K562 (cell line): ENCODE results near the gene STK25. TPM values are rescaled to one million over a fixed set of nuclear protein-coding genes. Genes with fewer than 3 reads are reported as not detected.
A peak's percentile ranks its signal among the peaks of the same experiment; 100 is the strongest.

Experiments
- ATAC-seq: fragments of 200-7000 bp; cut with Tn5 transposase; 3 replicates; pipeline ENCODE4 v1.9.1; 2020; ENCODE audit warnings: moderate library complexity
- BruUV-seq: library from RNA; stranded (reverse); fragments of 400-500 nt; replicated peaks from 2 replicates; lab custom pipeline; 2021; lab: Mats Ljungman, UMichigan
- CTCF ChIA-PET: fragments of 300-600 bp; formaldehyde crosslinking; extraction: SDS; loops from one replicate; lab custom pipeline; 2021; ENCODE audit warnings: low intra/inter-chr PET ratio; lab: Yijun Ruan, JAX
- POLR2A ChIA-PET: fragments of 300-600, 350-650 bp; sonication (Branson Sonifier 250); formaldehyde crosslinking; extraction: SDS; loops from one replicate; lab custom pipeline; 2021; ENCODE audit warnings: antibody characterized with exemption, inconsistent platforms; lab: Yijun Ruan, JAX
- DNase-seq, 4 experiments: peaks; one replicate each; pipeline versions ENCODE4 v3.0.0 to v3.0.0-alpha.2; 2011 to 2018; ENCODE audit warnings: low spot score in 3 of 4, mixed read lengths in 3 of 4; ENCODE audit errors: extremely low read depth in 1 of 4
- FAIRE-seq: peaks from 2 replicates; lab custom pipeline; 2011; peaks lifted over from hg19 to GRCh38; lab: Jason Lieb, UNC
- H2AFZ ChIP-seq: 2 replicates; pipeline ENCODE4 v1.6.0; 2011; ENCODE audit warnings: low read depth, low read length, control low read depth, inconsistent platforms
- H3K27ac ChIP-seq: fragments of 200-600 bp; 3 replicates; pipeline ENCODE4 v1.8.0; 2011; ENCODE audit warnings: low read depth, mild to moderate bottlenecking, control low read depth, inconsistent platforms, low read length, moderate library complexity, mixed read lengths; ENCODE audit errors: extremely low read depth
- H3K27me3 ChIP-seq, 2 experiments: fragments of 300-600 bp in 1 of 2; 2 replicates in 1 of 2; 3 replicates in 1 of 2; pipeline versions ENCODE4 v1.6.0 to v1.8.0; 2011; ENCODE audit warnings: inconsistent platforms in 2 of 2, low read length in 2 of 2, mild to moderate bottlenecking in 1 of 2, mixed read lengths in 1 of 2, moderate library complexity in 1 of 2; ENCODE audit not compliant: control insufficient read depth in 2 of 2, insufficient read depth in 2 of 2
- H3K36me3 ChIP-seq: fragments of 300-600 bp; 3 replicates; pipeline ENCODE4 v1.8.0; 2011; ENCODE audit warnings: mild to moderate bottlenecking, low read length, inconsistent platforms; ENCODE audit not compliant: control insufficient read depth, insufficient read depth
- H3K4me1 ChIP-seq, 2 experiments: fragments of 200-600 bp in 1 of 2; replicated peaks in 1 of 2; 2 replicates in 1 of 2; 3 replicates in 1 of 2; pipeline versions ENCODE4 v1.5.1 to v1.8.0; 2011; ENCODE audit warnings: inconsistent platforms in 2 of 2, low read length in 2 of 2, mild to moderate bottlenecking in 1 of 2, mixed read lengths in 1 of 2, moderate library complexity in 1 of 2; ENCODE audit not compliant: control insufficient read depth in 2 of 2, insufficient read depth in 2 of 2
- H3K4me2 ChIP-seq: 2 replicates; pipeline ENCODE4 v1.6.1; 2011; ENCODE audit warnings: low read length, control low read depth, inconsistent platforms, mixed read lengths; ENCODE audit not compliant: insufficient read depth
- H3K4me3 ChIP-seq: fragments of 200-600 bp; sonication (generic), shearing (Covaris generic); 2 replicates; pipeline ENCODE4 v1.5.1; 2016; ENCODE audit warnings: control low read depth, inconsistent platforms
- H3K79me2 ChIP-seq: fragments of 200-600 bp; 3 replicates; pipeline ENCODE4 v1.8.0; 2011; ENCODE audit warnings: low read length, inconsistent platforms; ENCODE audit not compliant: control insufficient read depth, insufficient read depth
- H3K9ac ChIP-seq, 2 experiments: 2 replicates each; pipeline versions ENCODE4 v1.6.0 to v1.6.1; 2011; ENCODE audit warnings: low read depth in 2 of 2, low read length in 2 of 2, control low read depth in 1 of 2, inconsistent platforms in 1 of 2, mild to moderate bottlenecking in 1 of 2, mixed read lengths in 1 of 2; ENCODE audit not compliant: insufficient read depth in 1 of 2
- H3K9me1 ChIP-seq: one replicate; pipeline ENCODE4 v1.6.0; 2011; ENCODE audit warnings: inconsistent platforms, mild to moderate bottlenecking, low read length, moderate library complexity; ENCODE audit not compliant: control insufficient read depth, insufficient read depth
- H3K9me3 ChIP-seq: replicated peaks from 2 replicates; pipeline ENCODE4 v1.5.1; 2011; ENCODE audit warnings: low read depth, low read length, inconsistent platforms; ENCODE audit not compliant: control insufficient read depth, insufficient read depth
- H4K20me1 ChIP-seq: replicated peaks from 2 replicates; pipeline ENCODE4 v1.6.1; 2011; ENCODE audit warnings: low read length, inconsistent platforms, mixed read lengths; ENCODE audit not compliant: control insufficient read depth, insufficient read depth
- ZNF143 ChIP-seq: sonication (generic); formaldehyde crosslinking; IDR thresholded peaks from 2 replicates; pipeline ENCODE4 v1.9.0; 2022; ENCODE audit warnings: mild to moderate bottlenecking, missing genetic modification reagents
- WGBS: fragments of 100-300 bp; shearing (Covaris generic); methylation state at CpG from one replicate; pipeline ENCODE4 v1.1.6; 2016; ENCODE audit warnings: low coverage, mixed read lengths; ENCODE audit not compliant: insufficient coverage; ENCODE audit errors: missing lambda C conversion rate; 5-methylcytosine and 5-hydroxymethylcytosine counted together
- in situ Hi-C: fragments of 300-500 bp; cut with MboI; formaldehyde crosslinking; loops from 4 replicates; pipeline ENCODE4 v1.15.0; 2018; ENCODE audit warnings: inconsistent platforms, mixed read lengths
- intact Hi-C: fragments of 100-400 bp; cut with micrococcal nuclease; formaldehyde crosslinking; loops from 2 replicates; pipeline ENCODE4 v1.14.2; 2022
- polyA plus RNA-seq, 8 experiments: library from polyadenylated mRNA; depleted of rRNA in 4 of 8; stranded (reverse) in 5 of 8; unstranded in 3 of 8; fragments of >200 nt; fragmentation: Nextera tagmentation in 2 of 8; fragmentation: Illumina TruSeq in 1 of 8; extraction: Ambion mirVana in 2 of 8; extraction: Trizol in 1 of 8; gene quantifications; 2 replicates each; pipeline versions ENCODE4 v1.2.1 to v1.2.3, GENCODE V29; 2011 to 2014; ENCODE audit warnings: inconsistent platforms in 1 of 8, missing spikeins in 1 of 8
- total RNA-seq, 7 experiments: library from RNA; depleted of rRNA in 6 of 7; stranded (reverse); fragments of >200 nt in 6 of 7; fragmentation: Illumina TruSeq in 2 of 7; extraction: Trizol in 2 of 7; gene quantifications; 2 replicates each; pipeline versions ENCODE4 v1.2.1 to v1.2.3, GENCODE V29; 2011 to 2021; ENCODE audit warnings: low replicate concordance in 1 of 7
- TF ChIP-seq, protein P1 (sequence below), 2 experiments: IDR thresholded peaks; 2 replicates each; pipeline ENCODE4 v1.6.1; 2011; ENCODE audit warnings: borderline replicate concordance in 1 of 2, control low read depth in 1 of 2, low read depth in 1 of 2, low read length in 1 of 2, mild to moderate bottlenecking in 1 of 2, mixed read lengths in 1 of 2, moderate library complexity in 1 of 2; ENCODE audit not compliant: insufficient read depth in 1 of 2, insufficient read length in 1 of 2, poor library complexity in 1 of 2, severe bottlenecking in 1 of 2; ENCODE audit errors: extremely low read depth in 1 of 2

The STK25 gene
- total and polyA plus RNA-seq, 9 of the 15 experiments (the other 6 are each of a cell fraction or from before 2014, with no cell fraction given), result 5.4 to 177 (median 116) TPM

DNA sequence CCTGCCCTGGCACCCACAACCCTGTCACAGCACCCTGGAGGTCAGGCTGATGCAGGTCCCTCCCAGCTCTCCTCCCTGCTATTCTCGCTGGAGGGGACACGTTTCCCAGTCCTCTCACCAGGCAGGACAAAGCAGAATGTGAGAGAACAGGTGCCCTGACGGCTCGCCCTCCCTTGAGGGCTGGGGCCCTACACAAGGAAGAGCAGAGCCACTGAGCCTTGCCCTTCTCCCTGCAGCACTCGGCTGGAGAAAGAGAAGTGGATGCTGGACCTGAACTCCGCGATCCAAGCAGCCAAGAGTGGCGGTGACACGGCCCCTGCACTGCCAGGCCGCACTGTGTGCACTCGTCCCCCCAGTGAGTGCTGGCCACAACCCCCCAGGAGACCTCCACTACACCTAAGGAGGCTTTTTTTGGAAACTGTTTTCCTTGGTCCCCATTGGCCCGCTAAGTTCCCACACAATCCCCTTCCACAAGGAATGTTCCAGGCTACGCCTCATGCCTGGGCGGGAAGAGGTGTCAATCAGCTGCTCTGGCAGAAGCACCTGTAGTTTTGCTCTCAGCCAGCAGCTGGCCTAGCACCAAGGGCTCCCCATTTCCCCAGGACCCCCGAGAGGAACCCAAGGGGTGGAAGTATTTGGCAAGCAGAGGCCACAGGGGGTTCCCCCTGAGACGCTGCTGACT, 17.4 kb downstream of the STK25 start:
- BruUV-seq, result no TSS peak
- CTCF ChIA-PET, result no interaction called here
- Histone ChIP-seq H3K4me2 (peak overlapping the region; percentile 57; the same call in 1 of the 2 replicates), H3K4me1 (peaks cover 22 to 39% of the 10 kb centered on the region in 2 experiments; a peak in 4 of 5 replicates), H3K9me3 (no peaks in the 10 kb centered on the region), H3K4me3 (no peak overlapping the region), H3K9ac (peak overlapping the region in 1 of 2 experiments; percentile 68; a peak in 2 of 4 replicates), H3K9me1 (peaks cover 4% of the 10 kb centered on the region)
- FAIRE-seq, result no peak
- whole genome bisulfite sequencing, result 52% methylated on average over 6 of the region's 16 CpGs
- no peak for TF ChIP-seq ZNF143 (CRISPR knock-in tag)
- TF ChIP-seq, protein P1, sequence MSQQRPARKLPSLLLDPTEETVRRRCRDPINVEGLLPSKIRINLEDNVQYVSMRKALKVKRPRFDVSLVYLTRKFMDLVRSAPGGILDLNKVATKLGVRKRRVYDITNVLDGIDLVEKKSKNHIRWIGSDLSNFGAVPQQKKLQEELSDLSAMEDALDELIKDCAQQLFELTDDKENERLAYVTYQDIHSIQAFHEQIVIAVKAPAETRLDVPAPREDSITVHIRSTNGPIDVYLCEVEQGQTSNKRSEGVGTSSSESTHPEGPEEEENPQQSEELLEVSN (IDR thresholded peaks at IDR 0.05; ENCODE audit: borderline replicate concordance in 1 of 2, extremely low read depth in 1 of 2, insufficient read depth in 1 of 2, insufficient read length in 1 of 2, low read depth in 1 of 2, low read length in 1 of 2, poor library complexity in 1 of 2, severe bottlenecking in 1 of 2), result peak in 1 of 2 experiments; percentile 9
- TF ChIP-seq, all 486 proteins: peak for 1
- POLR2A ChIA-PET, result interaction anchor here (0.7 to 2.2 kb wide), 7 partner anchors 8 to 466 kb away, joined by 3 to 6 read pairs (median 4); no protein-coding TSS in a partner anchor
- no peaks in the 10 kb centered on the region for H3K27me3 ChIP-seq
- no peaks in the 10 kb centered on the region for H3K79me2 ChIP-seq
- H2AFZ ChIP-seq, result no peak overlapping the region
- peak; percentile 13 for ATAC-seq
- no peak for DNase-seq
- H3K27ac ChIP-seq, result no peak overlapping the region
- in situ Hi-C loops, result no loop called here
- intact Hi-C loops, result no loop called here
- H4K20me1 ChIP-seq, result no peaks in the 10 kb centered on the region
- H3K36me3 ChIP-seq, result peaks cover 28% of the 10 kb centered on the region; the same call in 2 of the 3 replicates
